ENCODE results near the gene CDH16. TPM values are rescaled to one million over a fixed set of nuclear protein-coding genes. Genes with fewer than 3 reads are reported as not detected.
A peak's percentile ranks its signal among the peaks of the same experiment; 100 is the strongest.

CDH16 gene
- total and polyA plus RNA-seq, 2 of the 13 experiments (the other 11 are each of a cell fraction or from before 2014, with no cell fraction given): 2.7 to 3.9 TPM

- TF ChIP-seq FOXA1 (IDR thresholded peaks at IDR 0.05) (no peak), FOXA1 (CRISPR knock-in tag; IDR thresholded peaks at IDR 0.05) (no peak), RFXANK (CRISPR knock-in tag; IDR thresholded peaks at IDR 0.05) (peak; percentile 48; the same call in 1 of the 2 replicates), ZNF225 (CRISPR knock-in tag; IDR thresholded peaks at IDR 0.05) (peak; percentile 94), CHD2 (IDR thresholded peaks at IDR 0.05; ENCODE audit: low read depth, low read length) (peak; percentile 44; the same call in 1 of the 2 replicates), HIVEP1 (CRISPR knock-in tag; IDR thresholded peaks at IDR 0.05) (peak; percentile 80), MEIS2 (CRISPR knock-in tag; IDR thresholded peaks at IDR 0.05) (no peak), CHD4 (IDR thresholded peaks at IDR 0.05; ENCODE audit: borderline replicate concordance, low read length) (no peak), ATF6 (CRISPR knock-in tag; conservative IDR thresholded peaks at IDR 0.05) (no peak), ZFYVE20 (CRISPR knock-in tag; IDR thresholded peaks at IDR 0.05; ENCODE audit: borderline replicate concordance, low read depth) (0 out of 2 replicates have a peak, but pooled peaks have one; percentile 69), ZNF576 (CRISPR knock-in tag; IDR thresholded peaks at IDR 0.05) (peak; percentile 69; the same call in 1 of the 2 replicates), ZNF563 (CRISPR knock-in tag; IDR thresholded peaks at IDR 0.05) (peak; percentile 84), NFYB (CRISPR knock-in tag; IDR thresholded peaks at IDR 0.05) (no peak), IRF2 (CRISPR knock-in tag; IDR thresholded peaks at IDR 0.05) (peak; percentile 73; the same call in 1 of the 2 replicates), FOXA3 (CRISPR knock-in tag; IDR thresholded peaks at IDR 0.05) (peak; percentile 27; the same call in 1 of the 2 replicates), SP4 (CRISPR knock-in tag; IDR thresholded peaks at IDR 0.05) (peak; percentile 72; the same call in 1 of the 2 replicates), NCOA5 (CRISPR knock-in tag; IDR thresholded peaks at IDR 0.05) (no peak), ZNF790 (CRISPR knock-in tag; IDR thresholded peaks at IDR 0.05; ENCODE audit: borderline replicate concordance) (0 out of 2 replicates have a peak, but pooled peaks have one; percentile 46), KAT7 (CRISPR knock-in tag; IDR thresholded peaks at IDR 0.05; ENCODE audit: borderline replicate concordance) (peak; percentile 94), ETV5 (CRISPR knock-in tag; IDR thresholded peaks at IDR 0.05; ENCODE audit: borderline replicate concordance) (no peak; the same call in 1 of the 2 replicates), SMAD1 (CRISPR knock-in tag; IDR thresholded peaks at IDR 0.05; ENCODE audit: borderline replicate concordance, low read depth) (peak; percentile 80; the same call in 1 of the 2 replicates), ZNF878 (CRISPR knock-in tag; IDR thresholded peaks at IDR 0.05) (no peak), HNF4G (IDR thresholded peaks at IDR 0.05; ENCODE audit: borderline replicate concordance, low read depth, low read length) (peak; percentile 84), HNF4G (CRISPR knock-in tag; IDR thresholded peaks at IDR 0.05; ENCODE audit: borderline replicate concordance, low read depth) (peak; percentile 94), ZNF430 (CRISPR knock-in tag; IDR thresholded peaks at IDR 0.05) (peak; percentile 90), HCFC1 (IDR thresholded peaks at IDR 0.05; ENCODE audit: low read depth, low read length) (no peak), NFKBIZ (CRISPR knock-in tag; IDR thresholded peaks at IDR 0.05) (no peak; the same call in 1 of the 2 replicates), PHF5A (CRISPR knock-in tag; IDR thresholded peaks at IDR 0.05; ENCODE audit: low read depth, unreplicated experiment) (peak; percentile 44)
- TF ChIP-seq, protein P1, sequence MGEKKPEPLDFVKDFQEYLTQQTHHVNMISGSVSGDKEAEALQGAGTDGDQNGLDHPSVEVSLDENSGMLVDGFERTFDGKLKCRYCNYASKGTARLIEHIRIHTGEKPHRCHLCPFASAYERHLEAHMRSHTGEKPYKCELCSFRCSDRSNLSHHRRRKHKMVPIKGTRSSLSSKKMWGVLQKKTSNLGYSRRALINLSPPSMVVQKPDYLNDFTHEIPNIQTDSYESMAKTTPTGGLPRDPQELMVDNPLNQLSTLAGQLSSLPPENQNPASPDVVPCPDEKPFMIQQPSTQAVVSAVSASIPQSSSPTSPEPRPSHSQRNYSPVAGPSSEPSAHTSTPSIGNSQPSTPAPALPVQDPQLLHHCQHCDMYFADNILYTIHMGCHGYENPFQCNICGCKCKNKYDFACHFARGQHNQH (CRISPR knock-in tag; IDR thresholded peaks at IDR 0.05): peak; percentile 78
Observed at GRCh38 chr16:66935314-66936011, 16.8 kb upstream of the CDH16 start, which contains the start of gene CES2 (continued).

Data from HepG2 (cell line).